Measurements from ENCODE around the gene AK6.

DNA sequence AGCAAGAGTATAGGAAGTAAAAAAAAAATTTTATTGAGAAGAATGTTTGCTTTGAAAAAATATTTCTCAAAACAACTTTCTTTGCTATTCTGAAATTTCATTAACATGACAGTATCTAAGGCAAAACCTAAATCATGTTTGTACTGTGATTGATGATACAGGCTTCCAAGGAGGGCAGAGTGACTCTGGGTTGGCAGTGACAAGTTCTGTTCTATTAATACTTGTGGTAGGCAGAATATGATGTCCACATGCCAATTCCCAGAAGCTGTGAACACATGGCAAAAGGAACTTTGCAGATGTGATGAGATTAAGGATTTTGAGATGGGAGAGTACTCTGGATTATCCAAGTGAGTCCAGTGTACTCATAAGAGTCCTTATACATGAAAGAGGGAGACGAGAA lies 53.3 kb downstream of the AK6 start:
- TF ChIP-seq POLR2A (IDR thresholded peaks at IDR 0.05) (no peak), EP300 (IDR thresholded peaks at IDR 0.05) (no peak), POLR2AphosphoS5 (IDR thresholded peaks at IDR 0.05) (no peak)
- TF ChIP-seq, protein P1, sequence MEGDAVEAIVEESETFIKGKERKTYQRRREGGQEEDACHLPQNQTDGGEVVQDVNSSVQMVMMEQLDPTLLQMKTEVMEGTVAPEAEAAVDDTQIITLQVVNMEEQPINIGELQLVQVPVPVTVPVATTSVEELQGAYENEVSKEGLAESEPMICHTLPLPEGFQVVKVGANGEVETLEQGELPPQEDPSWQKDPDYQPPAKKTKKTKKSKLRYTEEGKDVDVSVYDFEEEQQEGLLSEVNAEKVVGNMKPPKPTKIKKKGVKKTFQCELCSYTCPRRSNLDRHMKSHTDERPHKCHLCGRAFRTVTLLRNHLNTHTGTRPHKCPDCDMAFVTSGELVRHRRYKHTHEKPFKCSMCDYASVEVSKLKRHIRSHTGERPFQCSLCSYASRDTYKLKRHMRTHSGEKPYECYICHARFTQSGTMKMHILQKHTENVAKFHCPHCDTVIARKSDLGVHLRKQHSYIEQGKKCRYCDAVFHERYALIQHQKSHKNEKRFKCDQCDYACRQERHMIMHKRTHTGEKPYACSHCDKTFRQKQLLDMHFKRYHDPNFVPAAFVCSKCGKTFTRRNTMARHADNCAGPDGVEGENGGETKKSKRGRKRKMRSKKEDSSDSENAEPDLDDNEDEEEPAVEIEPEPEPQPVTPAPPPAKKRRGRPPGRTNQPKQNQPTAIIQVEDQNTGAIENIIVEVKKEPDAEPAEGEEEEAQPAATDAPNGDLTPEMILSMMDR (IDR thresholded peaks at IDR 0.05), result no peak

Measured in sigmoid colon (tissue), 4 donors.